Fibroblast of the aortic adventitia (primary cell): Measurements from ENCODE around the gene ARHGAP31. TPM values are rescaled to one million over a fixed set of nuclear protein-coding genes. Genes with fewer than 3 reads are reported as not detected.
"Not testable (repeated sequence)": the region's sequence is repeated elsewhere in the genome, so short reads cannot be mapped to it uniquely, and the experiment has no call there.

Source experiments
- DNase-seq: peaks from one replicate; pipeline ENCODE4 v3.0.0-alpha.2; 2010; ENCODE audit warnings: low read depth
- H3K4me3 ChIP-seq: 2 replicates; pipeline ENCODE4 v1.5.1; 2011; ENCODE audit warnings: low read depth, mild to moderate bottlenecking, control low read depth, low read length, moderate library complexity
- total RNA-seq: library from RNA; depleted of rRNA; stranded (reverse); fragments of >200 nt; gene quantifications from 2 replicates; pipeline ENCODE4 v1.2.3, GENCODE V29; 2012; ENCODE audit warnings: low replicate concordance
- TF ChIP-seq, protein P1 (sequence below): IDR thresholded peaks from 2 replicates; pipeline ENCODE4 v1.5.1; 2011; ENCODE audit warnings: mild to moderate bottlenecking, low read length, control low read depth, inconsistent platforms; ENCODE audit not compliant: insufficient read depth

Gene ARHGAP31
- total RNA-seq, 1 donor = 11.4 TPM

DNA sequence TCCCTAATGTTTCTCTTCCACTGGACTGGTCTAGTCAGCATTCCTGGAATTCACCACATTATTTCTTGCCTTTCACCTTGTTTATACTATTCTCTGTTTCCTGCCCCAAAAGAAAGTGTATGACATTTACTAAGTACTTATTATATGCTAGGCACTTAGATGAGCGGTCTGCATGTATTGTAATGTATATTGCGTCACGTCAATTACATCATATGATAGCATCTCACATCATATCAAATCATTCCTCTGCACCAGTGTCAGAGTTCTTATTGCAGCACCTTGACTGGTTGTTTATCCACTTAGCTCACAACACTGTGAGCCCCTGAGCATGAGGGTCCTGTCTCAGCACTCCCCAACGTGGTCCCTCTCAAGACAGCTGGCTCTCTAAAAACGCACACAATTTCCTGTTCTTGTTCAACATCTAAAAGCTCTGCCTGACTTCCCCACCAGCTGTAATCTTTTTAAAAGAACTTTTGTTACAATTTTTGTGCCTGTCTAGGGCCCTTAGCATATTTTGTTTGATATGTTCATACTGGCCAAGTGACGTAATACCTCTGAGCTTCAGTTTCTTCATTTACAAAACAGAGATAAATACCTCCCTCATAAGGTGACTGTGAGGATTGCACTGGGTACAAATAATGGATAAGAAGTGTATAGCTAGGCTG lies 58.8 kb downstream of the ARHGAP31 start:
- no peak overlapping the region for H3K4me3 ChIP-seq
- TF ChIP-seq, protein P1, sequence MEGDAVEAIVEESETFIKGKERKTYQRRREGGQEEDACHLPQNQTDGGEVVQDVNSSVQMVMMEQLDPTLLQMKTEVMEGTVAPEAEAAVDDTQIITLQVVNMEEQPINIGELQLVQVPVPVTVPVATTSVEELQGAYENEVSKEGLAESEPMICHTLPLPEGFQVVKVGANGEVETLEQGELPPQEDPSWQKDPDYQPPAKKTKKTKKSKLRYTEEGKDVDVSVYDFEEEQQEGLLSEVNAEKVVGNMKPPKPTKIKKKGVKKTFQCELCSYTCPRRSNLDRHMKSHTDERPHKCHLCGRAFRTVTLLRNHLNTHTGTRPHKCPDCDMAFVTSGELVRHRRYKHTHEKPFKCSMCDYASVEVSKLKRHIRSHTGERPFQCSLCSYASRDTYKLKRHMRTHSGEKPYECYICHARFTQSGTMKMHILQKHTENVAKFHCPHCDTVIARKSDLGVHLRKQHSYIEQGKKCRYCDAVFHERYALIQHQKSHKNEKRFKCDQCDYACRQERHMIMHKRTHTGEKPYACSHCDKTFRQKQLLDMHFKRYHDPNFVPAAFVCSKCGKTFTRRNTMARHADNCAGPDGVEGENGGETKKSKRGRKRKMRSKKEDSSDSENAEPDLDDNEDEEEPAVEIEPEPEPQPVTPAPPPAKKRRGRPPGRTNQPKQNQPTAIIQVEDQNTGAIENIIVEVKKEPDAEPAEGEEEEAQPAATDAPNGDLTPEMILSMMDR = peak; percentile 53
- peak; percentile 87 for DNase-seq

DNA sequence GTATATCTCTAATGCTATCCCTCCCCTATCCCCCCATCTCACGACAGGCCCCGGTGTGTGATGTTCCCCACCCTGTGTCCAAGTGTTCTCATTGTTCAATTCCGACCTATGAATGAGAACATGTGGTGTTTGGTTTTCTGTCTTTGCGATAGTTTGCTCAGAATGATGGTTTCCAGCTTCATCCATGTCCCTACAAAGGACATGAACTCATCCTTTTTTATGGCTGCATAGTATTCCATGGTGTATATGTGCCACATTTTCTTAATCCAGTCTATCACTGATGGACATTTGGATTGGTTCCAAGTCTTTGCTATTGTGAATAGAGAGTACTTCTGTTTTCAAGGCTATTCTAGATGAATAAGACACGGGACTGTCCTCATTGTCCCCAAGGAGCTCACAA lies 61.4 kb downstream of the ARHGAP31 start:
- DNase-seq, H3K4me3 ChIP-seq: not testable (repeated sequence)

DNA sequence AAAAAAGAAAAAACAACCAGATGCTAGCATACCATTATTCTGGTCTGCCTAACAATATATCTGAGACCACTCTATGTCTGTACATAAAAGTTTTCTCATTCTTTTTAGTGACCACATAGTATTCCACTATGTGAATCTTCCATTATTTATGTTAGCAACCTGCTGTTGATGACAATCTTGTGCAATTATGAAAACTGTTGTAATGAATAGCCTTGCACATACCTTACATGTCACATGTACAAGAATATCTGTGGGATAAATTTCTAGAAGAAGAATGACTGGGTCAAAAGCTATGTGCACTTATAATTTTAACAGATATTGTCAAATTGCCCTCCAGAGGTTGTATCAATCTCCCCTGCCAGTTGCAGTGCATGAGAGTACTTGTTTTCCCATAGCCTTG lies 62.5 kb downstream of the ARHGAP31 start:
- DNase-seq = no peak
- TF ChIP-seq, protein P1 = no peak
- no peak overlapping the region for H3K4me3 ChIP-seq

DNA sequence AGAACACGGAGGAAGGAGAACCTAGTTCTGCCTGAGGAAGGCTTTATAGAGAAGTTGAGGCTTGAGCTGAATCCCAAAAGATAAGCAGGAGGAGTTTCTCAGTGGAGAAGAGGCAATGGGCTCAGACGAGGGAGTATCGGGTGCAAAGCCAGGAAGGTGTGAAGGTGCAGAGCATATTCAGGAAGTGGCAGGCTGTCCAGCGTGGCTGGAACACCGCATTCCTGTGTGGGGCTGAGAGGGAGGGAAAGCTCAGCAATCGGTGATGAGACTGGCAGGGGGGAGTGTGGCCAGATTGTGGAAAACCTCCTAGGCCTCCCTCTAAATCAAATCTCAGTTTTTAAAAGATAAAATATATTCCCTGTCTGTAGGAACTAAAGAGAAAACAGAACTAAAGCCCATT lies 63.0 kb downstream of the ARHGAP31 start:
- TF ChIP-seq, protein P1 = no peak
- DNase-seq = no peak
- H3K4me3 ChIP-seq = no peak overlapping the region

GRCh38 chr3:119359476-119360326 lies 65.5 kb downstream of the ARHGAP31 start:
- no peak for DNase-seq
- no peak overlapping the region for H3K4me3 ChIP-seq
- TF ChIP-seq, protein P1 = no peak

DNA sequence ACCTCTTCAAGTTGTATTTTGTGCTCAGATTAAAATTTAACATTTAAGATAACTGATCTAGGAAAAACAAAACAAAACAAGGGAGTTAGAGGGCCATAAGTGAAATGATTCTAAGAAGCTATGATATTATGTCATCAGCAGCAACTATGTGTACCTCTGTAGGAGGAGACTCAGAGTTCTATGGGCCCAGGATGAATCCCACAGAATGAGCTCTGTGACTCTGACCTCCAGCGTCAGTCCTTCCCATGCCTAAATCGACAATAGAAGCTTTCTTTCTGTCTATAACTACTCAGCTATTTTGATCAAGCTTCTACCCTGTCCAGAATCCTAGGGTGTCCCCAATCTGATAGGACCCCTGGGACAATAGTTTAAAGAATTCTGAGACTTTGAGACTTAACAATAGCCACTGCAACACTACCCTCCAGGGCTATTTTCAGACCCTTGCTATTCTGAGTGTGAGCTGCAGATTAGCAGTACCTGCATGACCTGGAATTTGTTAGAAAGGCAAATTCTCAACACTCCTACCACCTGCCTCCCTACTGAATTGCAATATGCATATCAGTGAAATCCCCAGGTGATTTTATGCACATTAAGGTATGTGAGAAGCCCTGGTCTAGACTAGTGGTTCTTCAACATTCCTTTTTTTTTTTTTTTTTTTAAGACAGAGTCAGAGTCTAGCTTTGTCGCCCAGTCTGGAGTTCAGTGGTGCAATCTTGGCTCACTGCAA lies 66.7 kb downstream of the ARHGAP31 start:
- H3K4me3 ChIP-seq = no peak overlapping the region
- no peak for DNase-seq
- TF ChIP-seq, protein P1 = no peak

- DNase-seq = no peak
- no peak overlapping the region for H3K4me3 ChIP-seq
- TF ChIP-seq, protein P1 = no peak
Measured at GRCh38 chr3:119362010-119362409, 67.8 kb downstream of the ARHGAP31 start.
